Transverse colon (tissue), 3 donors: ENCODE results near the gene PBX1.

Source experiments
- EP300 ChIP-seq: sonication (generic); formaldehyde crosslinking; IDR thresholded peaks from one replicate; pipeline ENCODE4 v1.6.1; 2017; ENCODE audit warnings: antibody characterized with exemption, low read depth
- POLR2A ChIP-seq: fragments of 450-650 bp; IDR thresholded peaks from one replicate; pipeline ENCODE4 v1.6.1; 2016; ENCODE audit warnings: antibody characterized with exemption, mild to moderate bottlenecking, moderate library complexity
- TF ChIP-seq, protein P1 (sequence below), 5 experiments: fragments of 200-600 bp in 3 of 5; fragments of 450-650 bp in 2 of 5; sonication (generic) in 3 of 5; IDR thresholded peaks; 1 replicate in 2 of 5; 2 replicates in 3 of 5; pipeline ENCODE4 v1.5.1; 2016 to 2017; ENCODE audit warnings: antibody characterized with exemption in 5 of 5, inconsistent platforms in 3 of 5, mild to moderate bottlenecking in 2 of 5, moderate library complexity in 1 of 5

- TF ChIP-seq POLR2A (no peak), EP300 (no peak)
- TF ChIP-seq, protein P1, sequence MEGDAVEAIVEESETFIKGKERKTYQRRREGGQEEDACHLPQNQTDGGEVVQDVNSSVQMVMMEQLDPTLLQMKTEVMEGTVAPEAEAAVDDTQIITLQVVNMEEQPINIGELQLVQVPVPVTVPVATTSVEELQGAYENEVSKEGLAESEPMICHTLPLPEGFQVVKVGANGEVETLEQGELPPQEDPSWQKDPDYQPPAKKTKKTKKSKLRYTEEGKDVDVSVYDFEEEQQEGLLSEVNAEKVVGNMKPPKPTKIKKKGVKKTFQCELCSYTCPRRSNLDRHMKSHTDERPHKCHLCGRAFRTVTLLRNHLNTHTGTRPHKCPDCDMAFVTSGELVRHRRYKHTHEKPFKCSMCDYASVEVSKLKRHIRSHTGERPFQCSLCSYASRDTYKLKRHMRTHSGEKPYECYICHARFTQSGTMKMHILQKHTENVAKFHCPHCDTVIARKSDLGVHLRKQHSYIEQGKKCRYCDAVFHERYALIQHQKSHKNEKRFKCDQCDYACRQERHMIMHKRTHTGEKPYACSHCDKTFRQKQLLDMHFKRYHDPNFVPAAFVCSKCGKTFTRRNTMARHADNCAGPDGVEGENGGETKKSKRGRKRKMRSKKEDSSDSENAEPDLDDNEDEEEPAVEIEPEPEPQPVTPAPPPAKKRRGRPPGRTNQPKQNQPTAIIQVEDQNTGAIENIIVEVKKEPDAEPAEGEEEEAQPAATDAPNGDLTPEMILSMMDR (IDR thresholded peaks at IDR 0.05) = no peak
Observed at GRCh38 chr1:164571333-164571732, 12.3 kb downstream of the PBX1 start.
